Measurements from ENCODE around the gene ZNF277. TPM values are rescaled to one million over a fixed set of nuclear protein-coding genes. Genes with fewer than 3 reads are reported as not detected.
A peak's percentile ranks its signal among the peaks of the same experiment; 100 is the strongest.

Gene ZNF277
- total and polyA plus RNA-seq, 4 donors = 11.9 to 47.6 (median 24.9) TPM

DNA sequence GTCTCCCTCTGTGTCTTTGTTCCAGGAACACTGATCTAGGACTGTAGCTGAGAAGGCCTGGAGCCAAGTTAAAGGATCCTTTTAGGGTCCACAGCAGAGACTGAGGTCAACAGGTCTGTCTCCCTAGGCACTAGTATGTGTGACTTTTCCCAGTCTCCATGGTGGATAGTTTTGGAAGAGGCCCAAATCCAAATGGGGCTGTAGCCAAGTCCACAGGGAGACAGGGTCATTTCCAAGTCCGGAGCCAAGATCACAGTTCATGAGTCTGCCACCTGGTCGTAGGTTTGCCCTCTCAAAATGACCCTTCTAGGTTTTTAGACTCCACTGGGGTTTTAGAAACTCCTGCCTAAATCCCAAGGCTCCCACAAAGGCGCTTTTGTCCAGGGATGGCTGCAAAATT lies 16.8 kb downstream of the ZNF277 start:
- H3K9me3 ChIP-seq (ENCODE audit: control insufficient read depth in 4 of 4, insufficient read depth in 3 of 4, low read length in 3 of 4) = no peaks in the 10 kb centered on the region
- ATAC-seq (ENCODE audit: insufficient read depth, low FRiP score) = no peak
- DNase-seq = no peak
- WGBS, 2 donors = 83 to 86% methylated on average over 3 of the region's 3 CpGs
- H3K4me3 ChIP-seq = no peak overlapping the region
- H3K4me1 ChIP-seq (ENCODE audit: control insufficient read depth in 5 of 5, insufficient read depth in 5 of 5, low read length in 5 of 5) = peaks cover 0 to 22% (median 6%) of the 10 kb centered on the region in 5 donors
- H3K36me3 ChIP-seq (ENCODE audit: control insufficient read depth in 4 of 4, insufficient read depth in 4 of 4, low read length in 4 of 4) = no peaks in the 10 kb centered on the region
- no peak overlapping the region for H3K27ac ChIP-seq (ENCODE audit: low read depth in 1 of 2, low read length in 1 of 2)
- no peak overlapping the region for H3K9ac ChIP-seq (ENCODE audit: insufficient read depth in 1 of 2, low read length in 2 of 2)
- TF ChIP-seq, protein P1, sequence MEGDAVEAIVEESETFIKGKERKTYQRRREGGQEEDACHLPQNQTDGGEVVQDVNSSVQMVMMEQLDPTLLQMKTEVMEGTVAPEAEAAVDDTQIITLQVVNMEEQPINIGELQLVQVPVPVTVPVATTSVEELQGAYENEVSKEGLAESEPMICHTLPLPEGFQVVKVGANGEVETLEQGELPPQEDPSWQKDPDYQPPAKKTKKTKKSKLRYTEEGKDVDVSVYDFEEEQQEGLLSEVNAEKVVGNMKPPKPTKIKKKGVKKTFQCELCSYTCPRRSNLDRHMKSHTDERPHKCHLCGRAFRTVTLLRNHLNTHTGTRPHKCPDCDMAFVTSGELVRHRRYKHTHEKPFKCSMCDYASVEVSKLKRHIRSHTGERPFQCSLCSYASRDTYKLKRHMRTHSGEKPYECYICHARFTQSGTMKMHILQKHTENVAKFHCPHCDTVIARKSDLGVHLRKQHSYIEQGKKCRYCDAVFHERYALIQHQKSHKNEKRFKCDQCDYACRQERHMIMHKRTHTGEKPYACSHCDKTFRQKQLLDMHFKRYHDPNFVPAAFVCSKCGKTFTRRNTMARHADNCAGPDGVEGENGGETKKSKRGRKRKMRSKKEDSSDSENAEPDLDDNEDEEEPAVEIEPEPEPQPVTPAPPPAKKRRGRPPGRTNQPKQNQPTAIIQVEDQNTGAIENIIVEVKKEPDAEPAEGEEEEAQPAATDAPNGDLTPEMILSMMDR (IDR thresholded peaks at IDR 0.05; ENCODE audit: control extremely low read depth, extremely low read depth) = no peak
- no peaks in the 10 kb centered on the region for H3K27me3 ChIP-seq (ENCODE audit: control insufficient read depth in 3 of 3, insufficient read depth in 3 of 3, low read length in 2 of 3)

GRCh38 chr7:112224186-112224585 lies 17.7 kb downstream of the ZNF277 start:
- Histone ChIP-seq H3K9me3 (ENCODE audit: control insufficient read depth in 4 of 4, insufficient read depth in 3 of 4, low read length in 3 of 4) (no peaks in the 10 kb centered on the region), H3K27ac (ENCODE audit: low read depth in 1 of 2, low read length in 1 of 2) (no peak overlapping the region), H3K9ac (ENCODE audit: insufficient read depth in 1 of 2, low read length in 2 of 2) (no peak overlapping the region), H3K4me1 (ENCODE audit: control insufficient read depth in 5 of 5, insufficient read depth in 5 of 5, low read length in 5 of 5) (peaks cover 0 to 22% (median 6%) of the 10 kb centered on the region in 5 donors), H3K4me3 (no peak overlapping the region), H3K27me3 (ENCODE audit: control insufficient read depth in 3 of 3, insufficient read depth in 3 of 3, low read length in 2 of 3) (no peaks in the 10 kb centered on the region), H3K36me3 (ENCODE audit: control insufficient read depth in 4 of 4, insufficient read depth in 4 of 4, low read length in 4 of 4) (no peaks in the 10 kb centered on the region)
- no peak for ATAC-seq (ENCODE audit: insufficient read depth, low FRiP score)
- WGBS, 2 donors = 81 to 89% methylated on average over 2 of the region's 2 CpGs
- peak; percentile 45 to 83 (median 77) for DNase-seq
- TF ChIP-seq, protein P1 (IDR thresholded peaks at IDR 0.05; ENCODE audit: control extremely low read depth, extremely low read depth) = no peak

DNA sequence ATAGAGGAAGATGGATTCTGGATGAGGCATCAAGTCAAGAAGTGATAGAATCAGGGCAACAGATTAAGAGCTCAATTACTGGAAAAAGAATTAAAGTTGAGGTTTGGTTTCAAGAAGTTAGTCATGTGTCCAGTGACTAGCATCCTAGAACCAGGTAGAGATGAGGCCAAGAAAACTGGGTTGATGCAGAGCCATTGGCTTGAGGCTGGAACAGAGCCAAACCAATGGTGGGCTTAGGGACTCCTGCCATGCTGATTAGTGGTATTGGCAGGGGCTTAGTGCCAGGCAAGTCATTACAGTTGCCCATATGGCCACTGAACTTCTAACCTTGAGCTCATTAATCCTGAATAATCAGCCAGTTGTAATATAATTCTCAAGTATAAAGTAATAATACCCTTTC lies 18.5 kb downstream of the ZNF277 start:
- no peak for DNase-seq
- Histone ChIP-seq H3K4me3 (no peak overlapping the region), H3K4me1 (ENCODE audit: control insufficient read depth in 5 of 5, insufficient read depth in 5 of 5, low read length in 5 of 5) (peaks cover 0 to 22% (median 6%) of the 10 kb centered on the region in 5 donors), H3K9me3 (ENCODE audit: control insufficient read depth in 4 of 4, insufficient read depth in 3 of 4, low read length in 3 of 4) (no peaks in the 10 kb centered on the region), H3K27me3 (ENCODE audit: control insufficient read depth in 3 of 3, insufficient read depth in 3 of 3, low read length in 2 of 3) (no peaks in the 10 kb centered on the region), H3K27ac (ENCODE audit: low read depth in 1 of 2, low read length in 1 of 2) (no peak overlapping the region), H3K9ac (ENCODE audit: insufficient read depth in 1 of 2, low read length in 2 of 2) (no peak overlapping the region), H3K36me3 (ENCODE audit: control insufficient read depth in 4 of 4, insufficient read depth in 4 of 4, low read length in 4 of 4) (no peaks in the 10 kb centered on the region)
- ATAC-seq (ENCODE audit: insufficient read depth, low FRiP score) = no peak
- TF ChIP-seq, protein P1 (IDR thresholded peaks at IDR 0.05; ENCODE audit: control extremely low read depth, extremely low read depth) = no peak

DNA sequence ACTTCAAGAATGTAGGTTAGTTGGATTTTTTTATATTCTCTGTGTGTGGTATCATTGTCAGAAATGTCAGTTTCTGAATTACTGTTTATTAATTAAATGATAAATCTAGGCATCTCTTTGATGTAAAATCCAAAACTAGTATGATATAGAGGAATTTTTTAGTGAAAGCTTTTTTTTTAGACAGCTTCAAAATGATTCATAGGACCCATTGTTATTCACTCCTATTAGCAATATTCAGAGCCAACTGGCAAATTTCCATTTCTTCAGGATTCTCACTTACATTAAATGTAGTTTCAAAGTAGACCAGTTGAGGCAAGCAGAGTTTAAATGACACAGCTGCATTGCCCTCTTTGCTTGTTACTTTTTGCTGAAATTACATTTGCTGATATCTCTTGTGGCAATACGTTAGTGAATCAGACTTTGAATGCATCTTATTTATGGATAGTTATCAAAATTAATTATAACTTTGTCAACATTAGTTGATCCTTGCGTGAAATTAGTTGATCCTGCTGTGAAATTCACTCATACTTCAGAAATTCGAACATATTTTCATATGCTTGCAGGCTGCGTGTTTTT lies 20.3 kb downstream of the ZNF277 start:
- WGBS, 2 donors = 96 to 98% methylated on average over 4 of the region's 4 CpGs
- Histone ChIP-seq H3K9me3 (ENCODE audit: control insufficient read depth in 4 of 4, insufficient read depth in 3 of 4, low read length in 3 of 4) (no peaks in the 10 kb centered on the region), H3K36me3 (ENCODE audit: control insufficient read depth in 4 of 4, insufficient read depth in 4 of 4, low read length in 4 of 4) (no peaks in the 10 kb centered on the region), H3K27ac (ENCODE audit: low read depth in 1 of 2, low read length in 1 of 2) (no peak overlapping the region), H3K9ac (ENCODE audit: insufficient read depth in 1 of 2, low read length in 2 of 2) (no peak overlapping the region), H3K4me1 (ENCODE audit: control insufficient read depth in 5 of 5, insufficient read depth in 5 of 5, low read length in 5 of 5) (peaks cover 0 to 22% (median 6%) of the 10 kb centered on the region in 5 donors), H3K4me3 (no peak overlapping the region), H3K27me3 (ENCODE audit: control insufficient read depth in 3 of 3, insufficient read depth in 3 of 3, low read length in 2 of 3) (no peaks in the 10 kb centered on the region)
- DNase-seq (peak in 2 of 3 donors; percentile 34 to 55), ATAC-seq (ENCODE audit: insufficient read depth, low FRiP score) (no peak)
- TF ChIP-seq, protein P1 (IDR thresholded peaks at IDR 0.05; ENCODE audit: control extremely low read depth, extremely low read depth) = no peak

Data from lung (tissue), 12 donors.